Renal cortical epithelial cell (primary cell): ENCODE results near the gene LBR. TPM values are rescaled to one million over a fixed set of nuclear protein-coding genes. Genes with fewer than 3 reads are reported as not detected.

Experiments used
- DNase-seq: peaks from one replicate; pipeline ENCODE4 v3.0.0-alpha.2; 2011; ENCODE audit warnings: low read depth
- total RNA-seq: library from RNA; depleted of rRNA; stranded (reverse); fragments of >200 nt; gene quantifications from 2 replicates; pipeline ENCODE4 v1.2.3, GENCODE V29; 2014

The LBR gene
- total RNA-seq, 1 donor from 2014 or later: 60.5 TPM

GRCh38 chr1:225374996-225375395, 52.8 kb downstream of the LBR start:
- no peak for DNase-seq

DNA sequence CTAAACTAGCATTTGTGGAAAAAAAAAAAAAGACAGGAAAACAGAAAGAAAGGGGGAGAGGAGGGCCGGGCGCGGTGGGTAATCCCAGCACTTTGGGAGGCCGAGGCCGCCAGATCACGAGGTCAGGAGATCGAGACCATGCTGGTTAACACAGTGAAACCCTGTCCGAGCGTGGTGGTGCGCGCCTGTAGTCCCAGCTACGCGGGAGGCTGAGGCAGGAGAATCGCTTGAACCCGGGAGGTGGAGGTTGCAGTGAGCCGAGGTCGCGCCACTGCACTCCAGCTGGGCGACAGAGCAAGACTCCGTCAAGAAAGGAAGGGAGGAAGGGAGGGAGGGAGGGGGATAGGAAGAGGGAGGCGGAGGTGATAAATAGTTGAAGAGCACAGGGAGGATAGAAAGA, 54.7 kb downstream of the LBR start:
- DNase-seq: no peak

- no peak for DNase-seq
Observed at GRCh38 chr1:225371366-225372010, 56.4 kb downstream of the LBR start.

DNA sequence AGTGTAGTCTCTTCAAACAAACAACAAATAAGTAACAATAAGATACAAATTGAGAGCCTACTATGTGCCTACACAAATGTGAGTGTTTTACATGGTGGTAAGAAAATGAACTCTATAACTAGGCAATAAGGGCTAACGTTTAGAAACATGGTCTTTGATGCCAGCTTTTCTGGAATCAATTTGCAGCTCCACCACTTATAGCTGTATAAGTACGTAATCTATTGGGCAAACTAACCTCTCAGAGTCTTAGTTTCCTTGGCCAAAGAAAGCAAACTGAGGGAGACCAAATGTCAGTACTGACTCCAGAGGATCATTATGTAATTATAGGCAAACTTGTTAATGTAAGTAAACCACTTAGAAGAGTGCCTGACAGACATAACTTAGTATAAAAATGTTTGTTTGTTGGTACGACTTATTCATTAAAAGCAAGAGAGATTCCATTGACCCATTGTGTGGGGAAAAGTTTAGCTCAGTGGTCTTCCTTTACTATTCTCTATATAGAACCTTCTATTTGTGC, 59.7 kb downstream of the LBR start:
- no peak for DNase-seq

DNA sequence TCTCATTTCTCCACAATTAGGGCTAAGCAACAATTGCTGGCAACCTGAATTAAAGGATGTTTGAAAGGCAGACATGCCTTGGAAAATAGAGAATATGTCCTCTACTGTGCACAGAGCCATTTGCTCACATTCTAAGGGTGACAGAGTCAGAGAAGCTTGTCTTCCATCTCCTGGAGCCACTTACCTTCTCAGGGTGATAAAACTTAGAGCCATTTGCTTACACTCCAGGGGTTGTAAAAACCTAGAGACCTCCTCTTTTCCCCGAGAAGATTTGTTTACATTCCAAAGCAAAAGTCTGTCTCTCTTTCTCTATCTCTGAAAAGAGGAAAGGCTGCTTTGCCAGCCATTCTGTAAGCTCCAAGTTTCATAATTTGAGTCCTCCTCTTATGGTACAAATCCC, 61.3 kb downstream of the LBR start:
- no peak for DNase-seq

DNA sequence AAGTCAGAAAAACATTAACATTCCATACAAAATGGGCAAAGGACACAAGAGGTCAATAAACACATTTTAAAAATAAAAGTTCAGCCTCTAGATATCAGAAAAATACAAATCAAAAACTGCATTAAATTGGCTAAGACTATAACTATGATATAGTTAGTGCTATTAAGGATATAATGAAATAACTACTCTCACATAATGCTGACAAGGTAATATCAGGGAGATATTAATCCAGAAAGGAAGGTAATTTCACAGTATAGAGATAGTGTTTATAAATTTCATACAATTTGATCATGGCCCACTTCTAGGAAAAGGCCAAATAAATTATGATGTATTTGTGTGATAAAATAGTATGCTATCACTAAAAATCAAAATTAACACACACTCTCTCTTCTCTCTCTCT, 61.8 kb downstream of the LBR start:
- no peak for DNase-seq

- no peak for DNase-seq
Observed at GRCh38 chr1:225364439-225364838, 63.4 kb downstream of the LBR start.

DNA sequence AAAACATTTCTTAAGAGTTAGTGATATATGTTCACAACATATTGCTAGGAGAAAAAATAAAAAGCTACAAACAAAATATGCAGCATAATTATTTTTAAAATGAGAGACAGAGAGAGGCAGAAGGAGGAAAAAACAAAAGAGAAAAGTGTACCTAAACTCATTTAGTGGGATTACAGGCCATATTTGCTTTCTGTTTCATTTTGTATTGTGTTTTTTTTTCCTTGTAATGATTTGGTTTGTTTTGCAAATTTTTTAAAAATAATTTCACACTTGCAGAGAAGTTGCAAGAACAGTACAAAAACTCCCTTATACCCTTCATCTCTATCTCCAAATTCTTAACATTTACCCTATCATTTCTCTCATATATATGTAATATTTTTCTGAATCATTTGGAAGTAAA, 65.0 kb downstream of the LBR start:
- no peak for DNase-seq

DNA sequence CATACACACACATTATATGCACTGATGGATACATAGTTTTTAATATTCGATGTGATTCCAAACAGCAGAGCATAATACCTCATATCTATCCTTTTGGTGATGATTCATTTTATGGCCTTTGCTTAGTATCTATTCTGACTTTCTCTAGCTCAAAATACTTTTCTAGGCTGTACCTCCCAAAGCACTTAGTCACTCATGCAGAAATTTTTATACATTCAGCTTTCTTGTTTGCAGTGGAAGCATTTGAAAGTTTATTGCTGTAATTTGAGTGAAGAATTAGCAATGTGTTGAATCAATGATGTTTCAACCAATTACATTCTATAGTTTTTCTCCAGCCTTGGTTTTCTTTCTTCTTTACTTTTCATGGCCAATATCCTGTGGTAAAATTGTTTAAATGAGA, 66.7 kb downstream of the LBR start:
- DNase-seq: peak; percentile 3

DNA sequence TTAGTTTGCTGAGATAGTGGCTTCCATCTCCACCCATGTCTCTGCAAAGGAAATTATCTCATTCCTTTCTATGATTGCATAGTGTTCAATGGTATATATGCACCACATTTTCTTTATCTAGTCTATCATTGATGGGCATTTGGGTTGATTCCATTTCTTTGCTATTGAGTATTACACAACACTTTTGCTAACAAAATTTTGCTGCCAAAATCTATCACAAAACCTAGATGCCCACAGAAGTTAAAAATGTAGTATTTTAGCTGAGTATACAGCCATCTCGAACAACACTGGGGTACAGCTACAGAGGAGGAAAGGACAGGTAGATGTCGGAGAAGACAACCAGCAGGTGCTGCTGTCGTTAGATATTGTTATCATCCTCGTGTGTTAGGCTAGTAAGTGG, 67.7 kb downstream of the LBR start:
- DNase-seq: no peak

GRCh38 chr1:225355863-225356262, 72.0 kb downstream of the LBR start:
- DNase-seq: no peak

DNA sequence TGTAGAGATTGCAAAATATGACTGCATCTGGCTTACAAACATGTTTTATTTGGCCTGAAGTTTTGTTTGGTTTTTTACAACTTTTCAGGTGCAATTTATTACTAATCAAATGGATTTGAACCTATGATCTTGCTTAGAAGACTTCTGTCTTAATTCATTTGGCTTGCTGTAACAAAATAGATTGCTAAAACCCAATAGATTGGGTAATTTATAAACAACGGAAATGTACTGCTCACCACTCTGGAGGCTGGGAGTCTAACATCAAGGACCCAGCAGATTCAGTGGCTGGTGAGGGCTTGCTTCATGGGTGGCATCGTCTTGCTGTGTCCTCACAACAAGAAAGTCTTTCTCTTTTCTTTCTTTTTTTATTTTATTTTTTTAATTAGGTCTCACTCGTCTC, 72.9 kb downstream of the LBR start:
- DNase-seq: no peak

Other genes with a start within 250 kb of the LBR start
- 85.8 and 205 TPM in 2 replicates for gene ENAH, start 225.1 kb upstream of the LBR start, total RNA-seq